Panc1 (cell line): ENCODE measurements around the gene PTPRF. TPM values are rescaled to one million over a fixed set of nuclear protein-coding genes. Genes with fewer than 3 reads are reported as not detected.

Experiments used
- ATAC-seq: fragments of 200-7000 bp; cut with Tn5 transposase; 2 replicates; pipeline ENCODE4 v1.9.1; 2020; ENCODE audit warnings: mild to moderate bottlenecking, moderate library complexity
- BruUV-seq: library from RNA; stranded (reverse); fragments of 400-500 nt; replicated peaks from 2 replicates; lab custom pipeline; 2021; lab: Mats Ljungman, UMichigan
- CTCF ChIA-PET: fragments of 300-600 bp; sonication (Branson Sonifier 250); formaldehyde crosslinking; loops from one replicate; lab custom pipeline; 2022; ENCODE audit warnings: antibody characterized with exemption; lab: Charles Lee
- POLR2A ChIA-PET: fragments of 300-600 bp; sonication (Branson Sonifier 250); formaldehyde crosslinking; loops from one replicate; lab custom pipeline; 2022; ENCODE audit warnings: antibody characterized with exemption; lab: Charles Lee
- DNase-seq: peaks from one replicate; pipeline ENCODE4 v3.0.0-alpha.2; 2010; ENCODE audit warnings: low read depth, low spot score
- H3K27ac ChIP-seq: 2 replicates; pipeline ENCODE4 v1.5.1; 2011; ENCODE audit warnings: mild to moderate bottlenecking, low read length, inconsistent platforms
- H3K27me3 ChIP-seq: fragments of 200-500 bp; sonication (Bioruptor generic); 2 replicates; pipeline ENCODE4 v1.6.0; 2014; ENCODE audit warnings: low read length, inconsistent platforms; ENCODE audit not compliant: control insufficient read depth, insufficient read depth
- H3K36me3 ChIP-seq: fragments of 200-500 bp; sonication (Bioruptor generic); 2 replicates; pipeline ENCODE4 v1.5.1; 2014; ENCODE audit warnings: inconsistent platforms, mild to moderate bottlenecking, low read length, moderate library complexity; ENCODE audit not compliant: control insufficient read depth, insufficient read depth
- H3K4me1 ChIP-seq: 2 replicates; pipeline ENCODE4 v1.5.1; 2011; ENCODE audit warnings: inconsistent platforms, mild to moderate bottlenecking, low read length, moderate library complexity; ENCODE audit not compliant: control insufficient read depth, insufficient read depth
- H3K4me3 ChIP-seq, 2 experiments: 2 replicates each; pipeline ENCODE4 v1.5.1; 2011 to 2012; ENCODE audit warnings: low read depth in 2 of 2, low read length in 2 of 2, mild to moderate bottlenecking in 2 of 2, inconsistent platforms in 1 of 2, moderate library complexity in 1 of 2
- H3K9me3 ChIP-seq: fragments of 200-500 bp; sonication (Bioruptor generic); 2 replicates; pipeline ENCODE4 v1.5.1; 2014; ENCODE audit warnings: low read depth, mild to moderate bottlenecking, inconsistent platforms, low read length, moderate library complexity; ENCODE audit not compliant: control insufficient read depth, insufficient read depth
- CTCF ChIP-seq: fragments of 450-650 bp; IDR thresholded peaks from 2 replicates; pipeline ENCODE4 v1.5.1; 2017; ENCODE audit warnings: mild to moderate bottlenecking
- POLR2AphosphoS5 ChIP-seq: IDR thresholded peaks from 2 replicates; pipeline ENCODE4 v1.6.1; 2012; ENCODE audit warnings: mild to moderate bottlenecking, low read depth, low read length, moderate library complexity
- SIN3A ChIP-seq: IDR thresholded peaks from 2 replicates; pipeline ENCODE4 v1.6.1; 2012; ENCODE audit warnings: low read depth, mild to moderate bottlenecking, low read length, moderate library complexity, borderline replicate concordance; ENCODE audit not compliant: insufficient read depth
- TCF7L2 ChIP-seq: IDR thresholded peaks from 2 replicates; pipeline ENCODE4 v1.6.1; 2011; ENCODE audit warnings: mild to moderate bottlenecking, low read depth, low read length, inconsistent platforms
- in situ Hi-C: cut with HindIII; loops from 2 replicates; pipeline ENCODE4 v1.10.0; 2016; ENCODE audit warnings: low sequenced_read_pairs, low pct_unique_long_range_greater_than_20kb
- intact Hi-C: fragments of 100-400 bp; cut with micrococcal nuclease; formaldehyde crosslinking; loops from one replicate; pipeline ENCODE4 v1.10.0; 2022; ENCODE audit not compliant: unreplicated experiment
- total RNA-seq: library from RNA; stranded (reverse); gene quantifications from one replicate; pipeline ENCODE4 v1.2.1, GENCODE V29; 2021; ENCODE audit not compliant: unreplicated experiment
- TF ChIP-seq, protein P1 (sequence below), 2 experiments: IDR thresholded peaks; 2 replicates each; pipeline ENCODE4 v1.6.1; 2011 to 2012; ENCODE audit warnings: low read depth in 2 of 2, control low read depth in 1 of 2, low read length in 1 of 2, mild to moderate bottlenecking in 1 of 2, moderate library complexity in 1 of 2; ENCODE audit not compliant: insufficient read depth in 1 of 2

PTPRF gene
- total RNA-seq, 1 experiment from 2014 or later, result 77.5 TPM

DNA sequence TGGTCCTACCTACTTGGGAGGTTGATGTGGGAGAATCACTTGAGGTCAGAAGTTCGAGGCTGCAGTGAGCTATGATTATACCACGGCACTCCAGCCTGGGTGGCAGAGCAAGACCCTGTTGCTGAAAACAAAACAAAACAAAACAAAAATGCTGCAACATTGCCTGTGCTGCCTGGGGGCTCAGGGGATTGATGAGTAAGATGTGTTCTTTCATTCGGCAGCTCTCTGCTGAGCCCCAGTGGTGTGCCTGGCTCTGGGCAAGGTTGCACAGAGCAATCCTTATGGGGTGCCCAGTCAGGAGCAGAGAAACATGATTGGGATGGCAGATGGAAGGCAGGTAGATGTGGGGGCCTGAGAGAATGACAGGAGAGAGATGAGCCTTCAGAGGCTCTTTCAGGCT lies 90.7 kb downstream of the PTPRF start:
- Histone ChIP-seq H3K27me3 (no peaks in the 10 kb centered on the region), H3K27ac (no peak overlapping the region), H3K4me3 (no peak overlapping the region), H3K36me3 (no peaks in the 10 kb centered on the region), H3K9me3 (no peaks in the 10 kb centered on the region), H3K4me1 (no peaks in the 10 kb centered on the region)
- ChIA-PET CTCF (no interaction called here), POLR2A (no interaction called here)
- in situ Hi-C loops (no loop called here), intact Hi-C loops (no loop called here)
- ATAC-seq, result no peak
- no peak for TF ChIP-seq TCF7L2
- no peak for DNase-seq
- BruUV-seq, result no TSS peak

DNA sequence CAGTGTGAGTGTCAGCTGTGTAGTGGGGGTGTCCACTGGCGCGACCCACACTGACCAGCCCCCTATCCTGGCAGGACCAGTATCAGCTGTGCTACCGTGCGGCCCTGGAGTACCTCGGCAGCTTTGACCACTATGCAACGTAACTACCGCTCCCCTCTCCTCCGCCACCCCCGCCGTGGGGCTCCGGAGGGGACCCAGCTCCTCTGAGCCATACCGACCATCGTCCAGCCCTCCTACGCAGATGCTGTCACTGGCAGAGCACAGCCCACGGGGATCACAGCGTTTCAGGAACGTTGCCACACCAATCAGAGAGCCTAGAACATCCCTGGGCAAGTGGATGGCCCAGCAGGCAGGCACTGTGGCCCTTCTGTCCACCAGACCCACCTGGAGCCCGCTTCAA lies 91.2 kb downstream of the PTPRF start:
- Histone ChIP-seq H3K4me1 (no peaks in the 10 kb centered on the region), H3K27me3 (no peaks in the 10 kb centered on the region), H3K36me3 (no peaks in the 10 kb centered on the region), H3K4me3 (no peak overlapping the region), H3K9me3 (no peaks in the 10 kb centered on the region), H3K27ac (no peak overlapping the region)
- ChIA-PET POLR2A (no interaction called here), CTCF (no interaction called here)
- no peak for DNase-seq
- BruUV-seq, result no TSS peak
- TF ChIP-seq SIN3A (no peak), POLR2AphosphoS5 (no peak), TCF7L2 (no peak), CTCF (no peak)
- TF ChIP-seq, protein P1, sequence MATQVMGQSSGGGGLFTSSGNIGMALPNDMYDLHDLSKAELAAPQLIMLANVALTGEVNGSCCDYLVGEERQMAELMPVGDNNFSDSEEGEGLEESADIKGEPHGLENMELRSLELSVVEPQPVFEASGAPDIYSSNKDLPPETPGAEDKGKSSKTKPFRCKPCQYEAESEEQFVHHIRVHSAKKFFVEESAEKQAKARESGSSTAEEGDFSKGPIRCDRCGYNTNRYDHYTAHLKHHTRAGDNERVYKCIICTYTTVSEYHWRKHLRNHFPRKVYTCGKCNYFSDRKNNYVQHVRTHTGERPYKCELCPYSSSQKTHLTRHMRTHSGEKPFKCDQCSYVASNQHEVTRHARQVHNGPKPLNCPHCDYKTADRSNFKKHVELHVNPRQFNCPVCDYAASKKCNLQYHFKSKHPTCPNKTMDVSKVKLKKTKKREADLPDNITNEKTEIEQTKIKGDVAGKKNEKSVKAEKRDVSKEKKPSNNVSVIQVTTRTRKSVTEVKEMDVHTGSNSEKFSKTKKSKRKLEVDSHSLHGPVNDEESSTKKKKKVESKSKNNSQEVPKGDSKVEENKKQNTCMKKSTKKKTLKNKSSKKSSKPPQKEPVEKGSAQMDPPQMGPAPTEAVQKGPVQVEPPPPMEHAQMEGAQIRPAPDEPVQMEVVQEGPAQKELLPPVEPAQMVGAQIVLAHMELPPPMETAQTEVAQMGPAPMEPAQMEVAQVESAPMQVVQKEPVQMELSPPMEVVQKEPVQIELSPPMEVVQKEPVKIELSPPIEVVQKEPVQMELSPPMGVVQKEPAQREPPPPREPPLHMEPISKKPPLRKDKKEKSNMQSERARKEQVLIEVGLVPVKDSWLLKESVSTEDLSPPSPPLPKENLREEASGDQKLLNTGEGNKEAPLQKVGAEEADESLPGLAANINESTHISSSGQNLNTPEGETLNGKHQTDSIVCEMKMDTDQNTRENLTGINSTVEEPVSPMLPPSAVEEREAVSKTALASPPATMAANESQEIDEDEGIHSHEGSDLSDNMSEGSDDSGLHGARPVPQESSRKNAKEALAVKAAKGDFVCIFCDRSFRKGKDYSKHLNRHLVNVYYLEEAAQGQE (IDR thresholded peaks at IDR 0.05; ENCODE audit: insufficient read depth in 1 of 2, low read depth in 2 of 2, low read length in 1 of 2), result no peak
- intact Hi-C loops (no loop called here), in situ Hi-C loops (no loop called here)
- no peak for ATAC-seq

GRCh38 chr1:43622471-43622870 lies 91.8 kb downstream of the PTPRF start:
- TF ChIP-seq TCF7L2 (no peak), POLR2AphosphoS5 (no peak), CTCF (no peak), SIN3A (no peak)
- TF ChIP-seq, protein P1 (IDR thresholded peaks at IDR 0.05; ENCODE audit: insufficient read depth in 1 of 2, low read depth in 2 of 2, low read length in 1 of 2), result no peak
- CTCF ChIA-PET, result no interaction called here
- no peak overlapping the region for H3K4me3 ChIP-seq
- no peak for ATAC-seq
- H3K27ac ChIP-seq, result no peak overlapping the region
- H3K27me3 ChIP-seq, result no peaks in the 10 kb centered on the region
- no peaks in the 10 kb centered on the region for H3K4me1 ChIP-seq
- no peaks in the 10 kb centered on the region for H3K9me3 ChIP-seq
- POLR2A ChIA-PET, result no interaction called here
- DNase-seq, result no peak
- intact Hi-C loops, result no loop called here
- in situ Hi-C loops, result no loop called here
- BruUV-seq, result no TSS peak
- no peaks in the 10 kb centered on the region for H3K36me3 ChIP-seq
